Measurements from ENCODE around the gene SERPINB11.
"Not testable (repeated sequence)": the region's sequence is repeated elsewhere in the genome, so short reads cannot be mapped to it uniquely, and the experiment has no call there.

The SERPINB11 gene

GRCh38 chr18:63730773-63731172 is 28.0 kb downstream of the SERPINB11 start:
- DNase-seq = no peak

GRCh38 chr18:63731215-63731614 is 28.5 kb downstream of the SERPINB11 start:
- DNase-seq = no peak

- DNase-seq = no peak
Observed at GRCh38 chr18:63736876-63737275, 34.1 kb downstream of the SERPINB11 start.

- no peak for DNase-seq
Observed at GRCh38 chr18:63741769-63742168, 39.0 kb downstream of the SERPINB11 start.

- no peak for DNase-seq
Observed at GRCh38 chr18:63747006-63747405, 44.2 kb downstream of the SERPINB11 start.

GRCh38 chr18:63749489-63749888 is 46.7 kb downstream of the SERPINB11 start:
- no peak for DNase-seq

- DNase-seq = no peak
Observed at GRCh38 chr18:63752636-63753035, 49.9 kb downstream of the SERPINB11 start.

- DNase-seq = no peak
Observed at GRCh38 chr18:63753676-63754075, 50.9 kb downstream of the SERPINB11 start.

- DNase-seq = no peak
Observed at GRCh38 chr18:63757541-63757940, 54.8 kb downstream of the SERPINB11 start.

- DNase-seq = no peak
Observed at GRCh38 chr18:63758615-63759240, 56.0 kb downstream of the SERPINB11 start.

GRCh38 chr18:63759786-63760185 is 57.0 kb downstream of the SERPINB11 start:
- not testable (repeated sequence) for DNase-seq

- no peak for DNase-seq
Observed at GRCh38 chr18:63762518-63762917, 59.8 kb downstream of the SERPINB11 start.

- no peak for DNase-seq
Observed at GRCh38 chr18:63763831-63764600, 61.3 kb downstream of the SERPINB11 start.

GRCh38 chr18:63765837-63766236 is 63.1 kb downstream of the SERPINB11 start:
- no peak for DNase-seq
